ENCODE measurements around the gene ARID5B. TPM values are rescaled to one million over a fixed set of nuclear protein-coding genes. Genes with fewer than 3 reads are reported as not detected.

The ARID5B gene
- polyA plus RNA-seq, 1 of the 3 experiments (the other 2 are of a cell fraction), result 10.9 TPM

GRCh38 chr10:62084451-62084850 lies 183.0 kb downstream of the ARID5B start (continued):
- TF ChIP-seq ZBTB33 (IDR thresholded peaks at IDR 0.05; ENCODE audit: borderline replicate concordance, low read depth), result no peak
- TF ChIP-seq FOXM1 (IDR thresholded peaks at IDR 0.05; ENCODE audit: low read depth), result no peak
- no peak for TF ChIP-seq RFX5 (IDR thresholded peaks at IDR 0.05; ENCODE audit: low read length)
- no peak for TF ChIP-seq ELF1 (IDR thresholded peaks at IDR 0.05)
- no peak for TF ChIP-seq SIN3A (IDR thresholded peaks at IDR 0.05; ENCODE audit: borderline replicate concordance, low read depth, low read length)
- TF ChIP-seq SMC3 (IDR thresholded peaks at IDR 0.05; ENCODE audit: low read depth, low read length), result no peak
- no peak for TF ChIP-seq RXRA (IDR thresholded peaks at IDR 0.05; ENCODE audit: borderline replicate concordance, low read depth)
- TF ChIP-seq CTCF (IDR thresholded peaks at IDR 0.05), result no peak
- TF ChIP-seq NRF1 (IDR thresholded peaks at IDR 0.05; ENCODE audit: low read depth, low read length), result no peak
- no peak for TF ChIP-seq TEAD4 (IDR thresholded peaks at IDR 0.05; ENCODE audit: borderline replicate concordance, insufficient read depth)
- no peak for TF ChIP-seq MAX (IDR thresholded peaks at IDR 0.05; ENCODE audit: low read depth)
- TF ChIP-seq JUND (IDR thresholded peaks at IDR 0.05), result 0 out of 2 replicates have a peak, but pooled peaks have one; percentile 32
- peak; percentile 29; the same call in 1 of the 2 replicates for TF ChIP-seq TCF12 (IDR thresholded peaks at IDR 0.05)
- TF ChIP-seq FOSL2 (IDR thresholded peaks at IDR 0.05; ENCODE audit: borderline replicate concordance, low read depth), result peak; percentile 61; the same call in 1 of the 2 replicates

- ChIA-PET POLR2A (no interaction called here), CTCF (no interaction called here)
- peaks cover 51% of the 10 kb centered on the region for H3K79me2 ChIP-seq (ENCODE audit: insufficient read depth)
- no peak overlapping the region for H3K4me3 ChIP-seq (ENCODE audit: low read depth in 2 of 2, low read length in 1 of 2)
- no peaks in the 10 kb centered on the region for H3K9me3 ChIP-seq
- DNase-seq, result no peak
- no peak overlapping the region for H3K9ac ChIP-seq
- peak overlapping the region; percentile 91 to 97; a peak in 3 of 4 replicates for H3K27ac ChIP-seq (ENCODE audit: low read depth in 2 of 2, low read length in 1 of 2)
- H3K4me1 ChIP-seq (ENCODE audit: control insufficient read depth in 1 of 2, insufficient read depth in 2 of 2, low read depth in 1 of 2, low read length in 1 of 2), result peaks cover 37 to 44% of the 10 kb centered on the region in 2 experiments
- WGBS (ENCODE audit: low lambda C conversion rate), result 89% methylated on average over 2 of the region's 2 CpGs
- peaks cover 51% of the 10 kb centered on the region for H3F3A ChIP-seq (replicated peaks; ENCODE audit: insufficient read depth)
- TF ChIP-seq ZBTB33 (IDR thresholded peaks at IDR 0.05; ENCODE audit: borderline replicate concordance, low read depth) (no peak), SMC3 (IDR thresholded peaks at IDR 0.05; ENCODE audit: low read depth, low read length) (no peak), EZH2phosphoT487 (IDR thresholded peaks at IDR 0.05; ENCODE audit: borderline replicate concordance, low read depth) (no peak), FOXJ3 (CRISPR knock-in tag; IDR thresholded peaks at IDR 0.05) (no peak), POLR2AphosphoS5 (IDR thresholded peaks at IDR 0.05; ENCODE audit: low read depth, low read length) (no peak), RAD21 (IDR thresholded peaks at IDR 0.05; ENCODE audit: low read length) (no peak), TAF1 (IDR thresholded peaks at IDR 0.05; ENCODE audit: borderline replicate concordance, low read depth, low read length) (no peak), FOXM1 (IDR thresholded peaks at IDR 0.05; ENCODE audit: low read depth) (no peak), TCF12 (IDR thresholded peaks at IDR 0.05) (no peak), CHD2 (IDR thresholded peaks at IDR 0.05; ENCODE audit: low read length, partially characterized antibody) (no peak)
- H2AFZ ChIP-seq (ENCODE audit: low read depth), result no peak overlapping the region
- H4K20me1 ChIP-seq (ENCODE audit: insufficient read depth), result no peaks in the 10 kb centered on the region
- H3K9me2 ChIP-seq, result no peaks in the 10 kb centered on the region
- no peaks in the 10 kb centered on the region for H3K27me3 ChIP-seq (ENCODE audit: insufficient read depth)
- H3K36me3 ChIP-seq (replicated peaks in 1 of 2; ENCODE audit: control insufficient read depth in 1 of 2, insufficient read depth in 2 of 2, low read length in 1 of 2), result peaks cover 33 to 47% of the 10 kb centered on the region in 2 experiments
- no peak overlapping the region for H3K4me2 ChIP-seq
Observed at GRCh38 chr10:62085404-62085803, 183.9 kb downstream of the ARID5B start.
